ENCODE results near the gene ACER2.

ACER2 gene

DNA sequence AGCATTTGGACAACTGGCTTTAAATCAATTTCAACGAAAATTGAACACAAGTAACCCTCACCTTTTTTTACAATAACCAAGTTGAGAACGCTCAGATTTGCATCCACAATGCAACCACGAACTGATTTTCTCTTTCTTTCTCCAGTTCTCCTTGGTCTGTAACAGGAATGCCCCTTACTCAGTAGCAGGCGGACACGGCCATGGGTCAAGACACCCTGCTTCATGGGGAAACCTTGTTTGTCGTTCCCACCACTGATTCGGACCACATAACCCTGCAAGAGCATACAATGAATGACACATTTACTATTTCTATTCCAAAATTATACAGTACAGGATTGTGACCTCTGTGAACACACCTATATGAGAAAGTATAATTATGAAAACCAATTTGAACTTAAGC, 30.2 kb upstream of the ACER2 start:
- Histone ChIP-seq H3K27ac (ENCODE audit: low read length, poor library complexity, severe bottlenecking) (no peak overlapping the region), H3K79me1 (replicated peaks; ENCODE audit: low read length, poor library complexity, severe bottlenecking) (no peaks in the 10 kb centered on the region), H2BK12ac (ENCODE audit: low read length in 2 of 2) (no peak overlapping the region), H3K4me2 (ENCODE audit: low read length, poor library complexity, severe bottlenecking) (peak overlapping the region; percentile 48), H2BK15ac (ENCODE audit: low read depth, poor library complexity, severe bottlenecking) (no peak overlapping the region), H3K4ac (ENCODE audit: low read depth in 1 of 2, low read length in 2 of 2) (no peak overlapping the region), H3K18ac (ENCODE audit: low read depth in 1 of 2, low read length in 2 of 2) (no peak overlapping the region), H3K14ac (ENCODE audit: low read length in 2 of 2) (no peak overlapping the region), H2BK5ac (ENCODE audit: low read depth, low read length, poor library complexity, severe bottlenecking) (no peak overlapping the region), H3K4me1 (ENCODE audit: control insufficient read depth, insufficient read depth, low read depth, low read length) (peaks cover 5% of the 10 kb centered on the region), H2BK120ac (ENCODE audit: low read depth, low read length) (no peak overlapping the region), H2AFZ (ENCODE audit: low read depth, low read length) (no peak overlapping the region), H4K8ac (ENCODE audit: low read length) (no peak overlapping the region), H3K36me3 (ENCODE audit: control insufficient read depth in 1 of 2, insufficient read depth in 2 of 2, low read depth in 1 of 2, low read length in 2 of 2) (peaks cover 11 to 57% of the 10 kb centered on the region in 2 experiments), H4K91ac (ENCODE audit: low read length) (no peak overlapping the region), H2AK5ac (ENCODE audit: low read length, severe bottlenecking) (no peak overlapping the region), H3K23ac (ENCODE audit: low read length in 2 of 2) (no peak overlapping the region), H3K27me3 (ENCODE audit: control insufficient read depth in 1 of 2, insufficient read depth in 1 of 2, low read length in 2 of 2) (no peaks in the 10 kb centered on the region), H3K4me3 (ENCODE audit: insufficient read depth in 1 of 2, low read depth in 1 of 2, low read length in 2 of 2) (peak overlapping the region; percentile 45 to 89), H3K9me3 (ENCODE audit: control insufficient read depth, low read length) (no peaks in the 10 kb centered on the region), H3K9ac (ENCODE audit: low read length) (peak overlapping the region; percentile 97)
- 33% methylated on average over 6 of the region's 7 CpGs for WGBS
- DNase-seq: no peak

GRCh38 chr9:19379283-19379682, 29.5 kb upstream of the ACER2 start:
- Histone ChIP-seq H2AFZ (ENCODE audit: low read depth, low read length) (no peak overlapping the region), H3K4me3 (ENCODE audit: insufficient read depth in 1 of 2, low read depth in 1 of 2, low read length in 2 of 2) (peak overlapping the region; percentile 76 to 89), H3K4me1 (ENCODE audit: control insufficient read depth, insufficient read depth, low read depth, low read length) (peaks cover 5% of the 10 kb centered on the region), H3K23ac (ENCODE audit: low read length in 2 of 2) (no peak overlapping the region), H3K9me3 (ENCODE audit: control insufficient read depth, low read length) (no peaks in the 10 kb centered on the region), H4K91ac (ENCODE audit: low read length) (no peak overlapping the region), H3K4ac (ENCODE audit: low read depth in 1 of 2, low read length in 2 of 2) (peak overlapping the region; percentile 30 to 77), H3K4me2 (ENCODE audit: low read length, poor library complexity, severe bottlenecking) (peak overlapping the region; percentile 48), H3K14ac (ENCODE audit: low read length in 2 of 2) (no peak overlapping the region), H2BK120ac (ENCODE audit: low read depth, low read length) (no peak overlapping the region), H2BK12ac (ENCODE audit: low read length in 2 of 2) (no peak overlapping the region), H2AK5ac (ENCODE audit: low read length, severe bottlenecking) (no peak overlapping the region), H3K27ac (ENCODE audit: low read length, poor library complexity, severe bottlenecking) (peak overlapping the region; percentile 81), H3K36me3 (ENCODE audit: control insufficient read depth in 1 of 2, insufficient read depth in 2 of 2, low read depth in 1 of 2, low read length in 2 of 2) (peaks cover 11 to 51% of the 10 kb centered on the region in 2 experiments), H2BK15ac (ENCODE audit: low read depth, poor library complexity, severe bottlenecking) (no peak overlapping the region), H3K18ac (ENCODE audit: low read depth in 1 of 2, low read length in 2 of 2) (peak overlapping the region in 1 of 2 experiments; percentile 91), H3K27me3 (ENCODE audit: control insufficient read depth in 1 of 2, insufficient read depth in 1 of 2, low read length in 2 of 2) (no peaks in the 10 kb centered on the region), H2BK5ac (ENCODE audit: low read depth, low read length, poor library complexity, severe bottlenecking) (no peak overlapping the region), H4K8ac (ENCODE audit: low read length) (no peak overlapping the region), H3K9ac (ENCODE audit: low read length) (peak overlapping the region; percentile 97), H3K79me1 (replicated peaks; ENCODE audit: low read length, poor library complexity, severe bottlenecking) (no peaks in the 10 kb centered on the region)
- no peak for DNase-seq
- WGBS: 3% methylated on average over 12 of the region's 12 CpGs

DNA sequence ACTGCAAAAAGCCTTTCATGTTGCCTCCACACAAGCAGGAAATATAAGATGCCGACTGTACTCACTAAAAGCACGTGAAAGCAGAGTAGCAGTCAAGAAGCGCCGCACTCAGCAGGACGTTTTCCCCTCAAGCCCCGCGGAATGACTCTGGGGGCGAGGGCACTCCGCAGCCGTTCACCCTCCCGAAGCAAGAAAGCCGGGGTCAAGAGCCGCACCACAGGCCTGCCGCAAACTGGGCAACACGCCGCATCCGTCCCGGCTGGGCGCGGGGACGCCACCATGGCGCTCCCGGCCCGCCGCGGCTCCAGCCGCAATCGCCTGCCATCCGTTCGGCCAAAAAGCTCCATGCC, 29.1 kb upstream of the ACER2 start:
- peak overlapping the region; percentile 77 to 85 for H3K4ac ChIP-seq (ENCODE audit: low read depth in 1 of 2, low read length in 2 of 2)
- peak overlapping the region; percentile 81 for H3K27ac ChIP-seq (ENCODE audit: low read length, poor library complexity, severe bottlenecking)
- peak overlapping the region; percentile 87 to 91 for H3K18ac ChIP-seq (ENCODE audit: low read depth in 1 of 2, low read length in 2 of 2)

GRCh38 chr9:19380826-19381075, 28.1 kb upstream of the ACER2 start:
- Histone ChIP-seq H3K4me2 (ENCODE audit: low read length, poor library complexity, severe bottlenecking) (peak overlapping the region; percentile 51), H4K91ac (ENCODE audit: low read length) (no peak overlapping the region), H3K36me3 (ENCODE audit: control insufficient read depth in 1 of 2, insufficient read depth in 2 of 2, low read depth in 1 of 2, low read length in 2 of 2) (peaks cover 4 to 36% of the 10 kb centered on the region in 2 experiments), H4K8ac (ENCODE audit: low read length) (no peak overlapping the region), H3K27me3 (ENCODE audit: control insufficient read depth in 1 of 2, insufficient read depth in 1 of 2, low read length in 2 of 2) (no peaks in the 10 kb centered on the region), H2BK120ac (ENCODE audit: low read depth, low read length) (no peak overlapping the region), H3K4ac (ENCODE audit: low read depth in 1 of 2, low read length in 2 of 2) (peak overlapping the region in 1 of 2 experiments; percentile 12), H3K23ac (ENCODE audit: low read length in 2 of 2) (no peak overlapping the region), H2AK5ac (ENCODE audit: low read length, severe bottlenecking) (peak overlapping the region; percentile 42), H2BK15ac (ENCODE audit: low read depth, poor library complexity, severe bottlenecking) (no peak overlapping the region), H3K4me3 (ENCODE audit: insufficient read depth in 1 of 2, low read depth in 1 of 2, low read length in 2 of 2) (peak overlapping the region; percentile 62 to 89), H3K27ac (ENCODE audit: low read length, poor library complexity, severe bottlenecking) (peak overlapping the region; percentile 81), H3K9ac (ENCODE audit: low read length) (peak overlapping the region; percentile 97), H3K79me1 (replicated peaks; ENCODE audit: low read length, poor library complexity, severe bottlenecking) (no peaks in the 10 kb centered on the region), H3K18ac (ENCODE audit: low read depth in 1 of 2, low read length in 2 of 2) (peak overlapping the region in 1 of 2 experiments; percentile 69), H3K4me1 (ENCODE audit: control insufficient read depth, insufficient read depth, low read depth, low read length) (no peaks in the 10 kb centered on the region), H2AFZ (ENCODE audit: low read depth, low read length) (no peak overlapping the region), H2BK5ac (ENCODE audit: low read depth, low read length, poor library complexity, severe bottlenecking) (no peak overlapping the region), H3K14ac (ENCODE audit: low read length in 2 of 2) (no peak overlapping the region), H3K9me3 (ENCODE audit: control insufficient read depth, low read length) (no peaks in the 10 kb centered on the region), H2BK12ac (ENCODE audit: low read length in 2 of 2) (no peak overlapping the region)
- WGBS: 23% methylated on average over 4 of the region's 6 CpGs
- DNase-seq: no peak

More for the DNA sequence above, 29.1 kb upstream of the ACER2 start:
- H3K9ac ChIP-seq (ENCODE audit: low read length): peak overlapping the region; percentile 97
- no peaks in the 10 kb centered on the region for H3K9me3 ChIP-seq (ENCODE audit: control insufficient read depth, low read length)
- H2BK12ac ChIP-seq (ENCODE audit: low read length in 2 of 2): no peak overlapping the region
- H4K91ac ChIP-seq (ENCODE audit: low read length): peak overlapping the region; percentile 75
- H3K27me3 ChIP-seq (ENCODE audit: control insufficient read depth in 1 of 2, insufficient read depth in 1 of 2, low read length in 2 of 2): no peaks in the 10 kb centered on the region
- H2BK15ac ChIP-seq (ENCODE audit: low read depth, poor library complexity, severe bottlenecking): no peak overlapping the region
- under 1% methylated on average over 30 of the region's 30 CpGs for WGBS
- peaks cover 7 to 47% of the 10 kb centered on the region in 2 experiments for H3K36me3 ChIP-seq (ENCODE audit: control insufficient read depth in 1 of 2, insufficient read depth in 2 of 2, low read depth in 1 of 2, low read length in 2 of 2)
- no peaks in the 10 kb centered on the region for H3K79me1 ChIP-seq (replicated peaks; ENCODE audit: low read length, poor library complexity, severe bottlenecking)
- no peak overlapping the region for H2AFZ ChIP-seq (ENCODE audit: low read depth, low read length)
- H3K4me2 ChIP-seq (ENCODE audit: low read length, poor library complexity, severe bottlenecking): peak overlapping the region; percentile 48
- peak overlapping the region; percentile 84 for H2BK120ac ChIP-seq (ENCODE audit: low read depth, low read length)
- no peak for DNase-seq
- H3K23ac ChIP-seq (ENCODE audit: low read length in 2 of 2): peak overlapping the region in 1 of 2 experiments; percentile 42
- H3K4me3 ChIP-seq (ENCODE audit: insufficient read depth in 1 of 2, low read depth in 1 of 2, low read length in 2 of 2): peak overlapping the region; percentile 76 to 89
- H4K8ac ChIP-seq (ENCODE audit: low read length): peak overlapping the region; percentile 81
- peak overlapping the region; percentile 52 for H2AK5ac ChIP-seq (ENCODE audit: low read length, severe bottlenecking)
- peak overlapping the region in 1 of 2 experiments; percentile 59 for H3K14ac ChIP-seq (ENCODE audit: low read length in 2 of 2)
- peak overlapping the region; percentile 63 for H2BK5ac ChIP-seq (ENCODE audit: low read depth, low read length, poor library complexity, severe bottlenecking)
- H3K4me1 ChIP-seq (ENCODE audit: control insufficient read depth, insufficient read depth, low read depth, low read length): peaks cover 2% of the 10 kb centered on the region

Data from mesenchymal stem cell (in vitro differentiated cells and primary cell).